Mammary epithelial cell (primary cell): ENCODE results near the gene ROGDI.

ENCODE experiments used
- EZH2 ChIP-seq: IDR thresholded peaks from 2 replicates; pipeline ENCODE4 v1.6.1; 2012; ENCODE audit warnings: low read length, inconsistent platforms, borderline replicate concordance
- TF ChIP-seq, protein P1 (sequence below), 2 donors: IDR thresholded peaks in 1 of 2; conservative IDR thresholded peaks in 1 of 2; 2 replicates each; pipeline ENCODE4 v1.5.1; 2011 to 2012; ENCODE audit warnings: inconsistent platforms in 2 of 2, low read length in 2 of 2, mild to moderate bottlenecking in 2 of 2, control low read depth in 1 of 2, low read depth in 1 of 2; ENCODE audit not compliant: insufficient read depth in 1 of 2; ENCODE audit errors: extremely low read depth in 1 of 2

DNA sequence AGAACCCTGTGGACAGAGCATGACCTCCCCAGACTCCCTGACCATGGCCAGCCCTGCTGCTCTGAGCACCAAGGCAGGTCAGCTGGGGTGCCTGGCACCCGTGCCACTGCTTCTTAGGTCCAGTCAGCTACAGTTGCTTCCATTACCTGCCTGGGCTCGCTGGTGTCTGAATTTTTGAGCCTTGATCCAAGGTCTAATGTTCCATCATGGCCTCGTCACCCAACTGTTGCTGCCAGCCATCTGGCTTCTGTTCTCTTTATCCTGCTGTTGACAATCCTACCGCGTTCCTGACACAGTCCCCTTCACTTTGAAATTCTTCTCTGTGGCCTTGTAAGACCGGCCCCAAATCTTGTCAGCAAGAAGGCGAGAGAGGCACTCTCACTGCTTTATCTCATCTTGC, 28.0 kb upstream of the ROGDI start:
- TF ChIP-seq, protein P1, sequence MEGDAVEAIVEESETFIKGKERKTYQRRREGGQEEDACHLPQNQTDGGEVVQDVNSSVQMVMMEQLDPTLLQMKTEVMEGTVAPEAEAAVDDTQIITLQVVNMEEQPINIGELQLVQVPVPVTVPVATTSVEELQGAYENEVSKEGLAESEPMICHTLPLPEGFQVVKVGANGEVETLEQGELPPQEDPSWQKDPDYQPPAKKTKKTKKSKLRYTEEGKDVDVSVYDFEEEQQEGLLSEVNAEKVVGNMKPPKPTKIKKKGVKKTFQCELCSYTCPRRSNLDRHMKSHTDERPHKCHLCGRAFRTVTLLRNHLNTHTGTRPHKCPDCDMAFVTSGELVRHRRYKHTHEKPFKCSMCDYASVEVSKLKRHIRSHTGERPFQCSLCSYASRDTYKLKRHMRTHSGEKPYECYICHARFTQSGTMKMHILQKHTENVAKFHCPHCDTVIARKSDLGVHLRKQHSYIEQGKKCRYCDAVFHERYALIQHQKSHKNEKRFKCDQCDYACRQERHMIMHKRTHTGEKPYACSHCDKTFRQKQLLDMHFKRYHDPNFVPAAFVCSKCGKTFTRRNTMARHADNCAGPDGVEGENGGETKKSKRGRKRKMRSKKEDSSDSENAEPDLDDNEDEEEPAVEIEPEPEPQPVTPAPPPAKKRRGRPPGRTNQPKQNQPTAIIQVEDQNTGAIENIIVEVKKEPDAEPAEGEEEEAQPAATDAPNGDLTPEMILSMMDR (conservative IDR thresholded peaks at IDR 0.05 in 1 of 2, IDR thresholded peaks at IDR 0.05 in 1 of 2; ENCODE audit: extremely low read depth in 1 of 2, insufficient read depth in 1 of 2, low read depth in 1 of 2, low read length in 2 of 2) = no peak
- TF ChIP-seq EZH2 = no peak
